HG02852 (cell line): ENCODE data around the gene ICOS.
"Not testable (repeated sequence)": the region's sequence is repeated elsewhere in the genome, so short reads cannot be mapped to it uniquely, and the experiment has no call there.

Source experiments
- ATAC-seq: cut with Tn5 transposase; IDR thresholded peaks from one replicate; pipeline ENCODE4 v1.9.1; 2021; ENCODE audit warnings: mild to moderate bottlenecking, moderate library complexity; ENCODE audit not compliant: unreplicated experiment

Gene ICOS

DNA sequence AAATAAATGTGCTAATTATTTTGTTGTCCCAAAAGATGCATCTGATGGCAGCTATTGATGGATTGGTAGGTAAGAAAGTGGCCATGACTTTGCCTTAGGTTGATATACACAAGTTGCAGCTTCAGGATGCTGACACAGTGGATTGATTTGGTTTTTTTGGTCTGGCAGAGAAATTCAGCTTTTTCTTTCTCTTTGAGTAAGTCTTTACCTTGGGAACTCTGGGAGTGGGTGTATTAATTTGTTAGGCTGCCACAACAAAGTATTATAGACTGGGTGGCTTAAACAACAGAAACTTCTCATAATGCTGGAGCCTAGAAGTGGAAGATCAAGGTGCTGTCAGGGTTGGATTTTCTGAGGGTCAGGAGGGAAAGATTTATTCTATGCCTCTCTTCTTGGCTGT lies 19.8 kb upstream of the ICOS start:
- ATAC-seq = no peak

DNA sequence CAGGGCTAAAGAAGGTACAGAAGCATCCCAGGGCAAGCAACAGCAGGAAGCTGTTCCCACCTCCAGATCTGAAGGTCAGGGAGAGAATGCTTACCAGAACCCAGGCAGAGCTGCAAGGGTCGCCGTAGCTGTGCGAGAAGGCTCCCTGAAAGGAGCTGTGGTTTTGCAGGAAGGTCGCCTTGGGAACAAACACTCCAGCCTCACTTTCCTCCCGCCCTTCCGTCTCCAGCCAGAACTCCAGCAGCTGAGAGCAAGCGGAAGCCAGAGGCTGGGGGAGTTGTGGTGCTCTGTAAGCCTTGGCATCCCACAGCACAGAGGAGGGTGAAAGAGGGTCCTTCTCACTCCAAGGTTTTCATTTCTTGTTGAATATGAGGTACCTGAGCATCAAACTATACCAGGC lies 18.3 kb upstream of the ICOS start:
- ATAC-seq = no peak

DNA sequence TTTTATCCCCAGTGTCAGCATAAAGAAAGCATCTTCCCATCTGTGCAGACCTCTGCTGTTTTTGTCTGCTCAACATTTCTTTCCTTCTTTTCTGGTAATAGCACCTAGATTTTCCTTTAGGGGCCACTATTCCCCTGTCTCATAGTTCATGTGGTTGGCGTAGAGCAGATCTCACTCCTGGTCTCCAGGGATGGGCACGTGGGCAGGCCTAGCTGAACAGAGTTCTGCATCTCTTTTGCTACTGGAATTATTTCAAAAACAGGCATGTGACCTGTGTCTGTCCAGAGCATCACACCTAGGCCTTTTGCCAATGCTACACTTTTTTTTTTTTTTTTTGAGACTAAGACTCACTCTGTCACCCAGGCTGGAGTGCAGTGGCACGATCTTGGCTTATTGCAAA lies 17.7 kb upstream of the ICOS start:
- ATAC-seq = no peak

DNA sequence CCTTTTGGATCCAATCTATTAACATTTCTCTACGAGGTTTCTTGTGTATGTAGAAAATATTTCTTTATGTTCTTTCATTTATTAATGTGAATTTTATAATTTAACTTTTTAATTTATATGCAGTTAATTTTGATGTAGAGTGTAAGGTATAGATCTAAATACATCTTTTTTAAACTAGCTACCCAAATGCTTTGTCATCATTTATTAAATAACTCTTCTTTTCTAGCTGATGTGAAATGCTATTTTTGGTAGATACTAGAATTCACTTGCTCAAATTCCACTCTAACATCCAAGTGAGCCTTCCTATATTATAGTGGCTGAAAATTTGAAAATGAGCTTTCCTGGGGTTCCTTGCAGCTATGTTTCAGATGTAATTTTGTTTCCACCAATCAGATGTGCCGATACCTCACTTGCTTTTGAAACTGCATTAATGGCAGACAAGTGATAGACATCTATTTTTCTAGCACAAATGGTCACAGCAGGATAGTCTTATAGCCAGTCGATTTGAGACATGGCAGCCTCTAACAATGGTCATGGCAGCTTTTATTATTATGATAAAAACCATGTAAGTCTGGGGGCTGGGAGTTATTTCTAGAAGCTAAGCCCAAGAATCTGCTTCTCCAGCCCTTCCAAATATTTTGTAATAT lies 10.9 kb upstream of the ICOS start:
- no peak for ATAC-seq

DNA sequence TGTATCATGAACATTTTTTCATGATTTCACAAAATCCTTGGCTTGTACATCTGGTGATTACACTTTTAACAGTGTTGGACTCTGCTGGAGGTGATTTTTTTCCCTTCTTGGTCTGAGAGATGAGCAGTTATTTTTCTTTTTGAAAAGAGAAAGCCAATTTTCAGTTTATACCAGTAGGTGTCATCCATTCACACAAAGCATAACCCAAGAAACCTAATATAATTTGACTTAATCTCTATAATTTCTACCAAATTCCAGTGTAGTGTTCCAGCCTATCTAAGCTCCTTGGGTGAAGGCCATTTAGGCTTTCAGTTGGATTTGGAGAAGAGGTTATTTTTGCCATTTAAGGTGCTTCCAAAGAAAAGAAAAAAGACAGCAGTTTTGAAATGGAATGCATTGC lies 7.7 kb upstream of the ICOS start:
- no peak for ATAC-seq

DNA sequence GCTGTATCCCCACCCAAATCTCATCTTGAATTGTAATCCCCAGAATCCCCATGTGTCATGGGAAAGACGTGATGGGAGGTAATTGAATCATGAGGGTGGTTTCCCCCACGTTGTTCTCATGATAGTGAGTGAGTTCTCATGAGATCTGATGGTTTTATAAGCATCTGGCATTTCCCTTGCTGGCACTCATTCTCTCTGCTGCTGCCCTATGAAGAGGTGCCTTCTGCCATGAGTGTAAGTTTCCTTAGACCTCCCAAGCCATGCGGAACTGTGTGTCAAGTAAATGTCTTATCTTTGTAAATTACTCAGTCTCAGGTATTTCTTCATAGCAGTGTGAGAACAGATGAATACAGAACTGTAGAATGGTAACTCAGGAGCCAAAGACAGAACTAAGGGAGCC lies 5.3 kb upstream of the ICOS start:
- ATAC-seq = not testable (repeated sequence)

DNA sequence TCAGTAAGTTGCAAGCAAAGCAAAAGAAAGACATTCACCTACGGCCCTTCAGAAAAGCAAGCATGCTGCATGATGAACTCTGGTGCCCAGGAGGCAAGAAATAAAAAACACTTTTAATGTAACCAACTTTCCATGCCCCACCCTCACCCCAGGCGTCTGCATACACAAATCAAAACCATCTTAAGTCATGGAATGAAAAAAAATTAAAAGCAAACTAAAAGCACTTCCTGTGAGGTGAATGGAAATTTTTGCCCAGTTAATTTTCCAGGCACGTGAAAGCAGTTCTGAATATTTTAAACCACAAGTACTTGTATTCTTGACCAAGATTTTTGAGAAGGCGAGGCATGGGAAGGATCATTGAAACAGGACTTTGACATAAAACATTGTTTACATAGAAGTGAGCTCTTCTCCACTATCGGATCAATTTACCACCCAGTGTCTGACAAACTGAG lies 2.5 kb upstream of the ICOS start:
- no peak for ATAC-seq

DNA sequence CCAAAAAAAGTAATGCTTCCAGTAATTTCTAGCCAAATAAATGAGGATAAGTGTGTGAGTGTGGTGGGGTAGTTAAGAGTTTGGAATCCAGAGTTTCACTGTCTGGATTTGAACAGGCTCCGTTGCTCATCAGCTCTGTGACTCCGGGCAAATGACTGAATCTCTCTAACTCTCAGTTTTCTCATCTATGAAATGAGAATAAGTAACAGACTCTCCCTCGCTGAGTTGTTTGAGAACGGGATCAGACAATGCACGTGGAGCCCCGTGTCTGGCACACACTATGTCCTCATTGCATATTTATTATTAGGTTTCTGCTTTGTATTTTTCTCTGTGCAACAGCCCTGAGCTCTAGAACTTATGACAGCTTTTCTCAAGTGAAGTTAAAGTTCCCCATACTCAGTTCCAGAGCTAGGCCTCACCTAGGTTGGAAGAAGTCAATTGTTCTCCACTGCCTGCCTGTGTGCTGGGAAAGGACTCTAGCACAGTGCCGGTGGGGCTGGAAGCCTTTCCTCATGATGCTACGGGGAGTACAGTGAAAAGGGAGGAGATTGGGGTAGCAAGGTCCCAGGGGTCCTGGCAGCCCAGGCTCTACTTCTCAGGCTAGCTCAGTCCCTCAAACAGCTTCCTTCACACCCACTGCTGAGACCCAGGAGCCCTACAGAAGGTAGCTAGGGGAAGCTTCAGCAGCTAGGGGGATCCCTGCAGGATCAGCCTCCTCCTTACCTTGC lies 1.7 kb upstream of the ICOS start:
- no peak for ATAC-seq

DNA sequence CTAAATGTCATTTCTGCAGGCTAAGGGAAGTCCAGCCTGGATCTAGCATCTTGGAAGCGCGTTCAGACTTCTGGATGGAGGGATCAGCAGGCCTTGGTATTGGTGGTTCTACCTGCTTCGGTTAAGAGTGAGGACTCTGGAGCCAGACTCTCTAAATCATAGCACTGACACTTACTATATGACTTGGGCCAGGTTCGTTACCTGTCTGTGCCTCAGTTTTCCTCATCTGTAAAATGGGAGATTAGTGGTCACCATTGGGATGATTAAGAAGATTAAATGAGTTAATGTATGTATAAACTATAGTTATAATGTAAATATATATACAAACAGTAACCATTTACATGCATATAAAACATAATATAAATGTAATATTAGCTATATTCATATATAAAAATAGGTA lies 995 bp upstream of the ICOS start:
- no peak for ATAC-seq

DNA sequence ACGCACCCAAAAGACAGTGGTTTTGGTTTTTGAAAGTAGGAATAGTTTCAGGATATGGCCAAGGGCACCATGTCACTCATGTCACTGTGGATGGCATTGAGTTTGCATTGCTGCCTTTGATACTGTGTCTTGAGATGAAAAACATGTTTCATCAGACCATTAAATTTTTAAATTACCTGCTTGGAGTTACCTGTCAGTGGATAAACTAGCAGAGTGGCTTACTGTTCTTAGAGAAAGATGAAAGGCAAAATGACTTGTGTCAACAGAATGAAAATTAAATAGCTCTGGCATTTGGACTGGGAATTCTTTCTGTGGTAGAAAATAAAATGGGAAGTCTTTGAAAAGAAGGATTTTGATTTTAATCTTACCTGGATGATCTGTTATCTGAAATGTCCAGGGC lies 386 bp downstream of the ICOS start:
- ATAC-seq = no peak

DNA sequence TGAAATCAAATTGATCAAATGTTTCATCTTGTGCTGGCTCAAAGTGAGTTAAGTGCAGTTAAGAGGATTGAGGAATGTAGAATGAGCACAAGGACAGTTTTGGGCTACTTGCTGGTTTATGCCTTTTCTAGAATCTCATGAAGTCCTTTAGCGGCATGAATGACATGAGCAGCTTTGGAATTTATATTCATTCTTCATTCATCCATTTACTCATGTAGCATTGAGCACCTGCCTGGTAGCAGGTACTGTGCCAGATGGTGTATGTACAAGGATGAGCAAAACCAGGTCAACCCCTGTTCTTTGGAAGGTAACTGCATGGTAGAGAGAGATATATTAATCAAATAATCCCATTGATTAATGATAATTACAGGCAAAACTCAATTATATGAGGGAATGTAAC lies 1.2 kb downstream of the ICOS start:
- ATAC-seq = no peak

DNA sequence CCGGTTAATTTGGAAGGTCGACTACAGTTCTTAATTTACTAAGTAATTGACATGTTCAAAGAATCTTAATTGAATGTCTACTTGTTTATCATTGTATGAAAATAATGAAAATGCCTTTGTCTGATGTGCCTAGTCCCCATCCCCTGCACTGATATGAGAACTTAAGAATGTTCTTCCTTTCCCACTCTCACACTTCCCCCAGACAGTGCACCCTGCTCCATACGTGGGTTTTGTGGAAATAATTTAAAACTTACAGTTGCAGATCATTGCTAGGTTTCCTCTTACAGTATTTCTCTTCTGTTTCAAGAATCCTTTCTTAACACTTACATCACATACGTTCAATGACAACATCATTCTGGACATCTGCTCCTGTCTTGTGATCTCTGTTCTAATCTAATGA lies 3.5 kb downstream of the ICOS start:
- ATAC-seq = no peak

DNA sequence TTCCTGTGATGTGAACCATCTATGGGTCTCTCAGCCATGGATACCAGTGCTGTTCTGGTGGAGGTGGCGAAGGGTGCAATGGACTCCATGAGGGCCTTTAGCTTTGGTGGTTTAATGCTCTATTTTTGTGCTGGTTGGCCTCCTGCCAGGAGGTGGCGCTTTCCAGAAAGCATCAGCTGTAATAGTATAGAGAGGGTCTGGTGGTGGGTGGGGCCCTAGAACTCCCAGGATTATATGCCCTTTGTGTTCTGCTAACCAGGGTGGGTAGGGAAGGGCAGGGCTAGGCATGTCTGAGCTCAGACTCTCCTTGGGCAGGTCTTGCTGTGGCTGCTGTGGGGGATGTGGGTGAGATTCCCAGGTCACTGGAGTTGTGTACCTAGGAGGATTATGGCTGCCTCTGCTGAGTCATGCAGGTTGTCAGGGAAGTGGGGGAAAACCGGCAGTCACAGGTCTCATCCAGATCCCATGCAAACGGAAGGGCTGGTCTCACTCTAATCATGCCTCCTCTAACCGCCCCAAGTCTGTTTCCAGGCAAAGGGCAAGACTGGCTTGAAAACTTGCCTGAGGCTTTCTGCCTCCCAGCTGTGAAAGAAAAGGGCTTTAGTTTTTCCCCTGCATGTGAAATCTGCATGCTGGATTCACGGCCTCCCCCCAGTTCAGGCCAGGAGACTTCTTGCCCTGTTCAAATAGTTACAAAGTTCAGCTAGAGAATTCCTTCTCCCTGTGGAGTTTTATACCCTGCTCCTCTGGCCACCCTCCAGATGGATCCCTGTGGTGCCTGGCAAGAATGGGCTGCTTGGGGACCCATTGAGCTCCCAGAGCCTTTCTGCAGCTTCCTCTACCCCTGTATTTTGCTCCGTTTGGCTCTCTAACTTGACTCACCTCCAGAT lies 7.2 kb downstream of the ICOS start:
- ATAC-seq = not testable (repeated sequence)

DNA sequence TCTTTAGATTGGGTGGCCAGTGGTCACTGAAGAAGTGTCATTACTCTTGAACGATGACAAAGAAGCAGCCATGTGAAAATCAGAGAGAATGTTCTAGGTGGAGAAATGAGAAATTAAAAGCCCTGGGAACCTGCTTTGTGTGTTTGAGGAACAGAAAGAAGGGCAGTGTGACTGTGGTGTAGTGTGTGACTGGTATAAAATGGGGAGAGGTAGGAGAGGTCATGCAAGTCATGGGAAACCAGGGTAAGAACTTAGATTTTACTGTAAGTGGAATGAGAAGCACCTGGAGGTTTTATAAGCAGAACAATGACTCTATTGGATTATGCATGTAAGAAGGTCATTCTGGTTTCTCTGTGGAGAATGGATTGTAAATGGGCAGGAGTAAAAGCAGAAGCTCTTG lies 12.2 kb downstream of the ICOS start:
- ATAC-seq = no peak

DNA sequence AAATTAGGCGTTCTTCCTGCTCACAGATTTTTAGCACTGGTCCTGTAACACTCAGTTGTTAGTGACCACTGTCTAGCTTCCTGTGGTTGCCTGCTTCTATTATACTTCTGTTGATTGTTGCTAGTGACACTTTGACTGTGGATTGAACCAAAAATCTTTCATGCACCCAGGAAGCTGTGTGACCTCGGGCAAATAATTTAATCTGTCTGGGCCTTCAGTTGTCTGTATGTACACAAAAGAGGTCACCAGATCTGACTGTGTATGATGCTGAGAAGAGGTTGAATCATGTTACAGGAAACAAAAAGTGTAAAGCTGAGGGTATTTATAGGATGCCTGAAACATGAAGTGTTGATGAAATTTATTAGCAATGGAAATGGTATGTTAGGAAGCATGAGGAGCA lies 12.7 kb downstream of the ICOS start:
- ATAC-seq = no peak

DNA sequence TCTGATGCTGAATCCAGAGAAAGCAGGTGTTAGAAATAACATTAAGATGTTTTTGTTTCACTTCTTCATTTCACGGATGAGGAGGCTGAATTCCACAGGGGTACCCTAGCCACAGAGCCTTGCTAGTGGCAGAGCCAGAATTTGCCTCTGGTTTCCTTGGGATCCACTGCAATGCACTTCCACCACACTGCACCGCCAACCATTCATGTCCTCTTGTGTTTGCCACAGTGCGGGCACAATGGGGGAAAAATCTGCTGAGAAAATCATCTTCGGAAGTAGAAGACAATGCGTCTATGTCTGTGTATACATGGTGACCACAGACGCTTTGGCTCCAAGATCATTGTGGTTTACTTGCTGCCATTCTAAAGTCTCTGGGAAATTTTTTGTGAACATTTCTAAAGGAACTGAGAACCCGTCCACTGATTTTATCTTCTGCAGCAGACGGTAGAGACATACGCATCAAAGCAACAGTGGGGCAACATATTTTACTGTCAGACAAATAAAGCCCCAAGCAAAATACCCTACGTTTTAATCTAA lies 14.9 kb downstream of the ICOS start:
- peak; percentile 70 for ATAC-seq

DNA sequence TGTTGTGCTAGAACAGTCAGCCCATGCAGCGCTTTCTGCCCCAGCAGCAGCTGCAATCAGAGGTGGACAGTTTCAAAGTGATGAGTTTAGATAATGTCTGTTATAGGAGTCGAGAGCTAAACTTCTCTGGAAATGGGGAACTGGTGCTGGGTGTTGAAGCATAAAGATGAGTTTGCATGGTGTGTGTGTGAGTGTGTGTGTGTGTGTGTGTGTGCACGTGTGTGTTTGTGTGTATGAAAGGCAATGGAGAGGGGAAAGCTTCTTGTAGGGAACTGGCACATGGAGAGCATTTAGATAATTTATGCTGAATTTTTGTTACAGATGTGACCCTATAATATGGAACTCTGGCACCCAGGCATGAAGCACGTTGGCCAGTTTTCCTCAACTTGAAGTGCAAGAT lies 22.7 kb downstream of the ICOS start:
- no peak for ATAC-seq

DNA sequence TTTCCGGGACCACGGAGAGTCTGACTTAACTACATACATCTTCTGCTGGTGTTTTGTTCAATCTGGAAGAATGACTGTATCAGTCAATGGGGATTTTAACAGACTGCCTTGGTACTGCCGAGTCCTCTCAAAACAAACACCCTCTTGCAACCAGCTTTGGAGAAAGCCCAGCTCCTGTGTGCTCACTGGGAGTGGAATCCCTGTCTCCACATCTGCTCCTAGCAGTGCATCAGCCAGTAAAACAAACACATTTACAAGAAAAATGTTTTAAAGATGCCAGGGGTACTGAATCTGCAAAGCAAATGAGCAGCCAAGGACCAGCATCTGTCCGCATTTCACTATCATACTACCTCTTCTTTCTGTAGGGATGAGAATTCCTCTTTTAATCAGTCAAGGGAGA lies 23.1 kb downstream of the ICOS start:
- no peak for ATAC-seq

DNA sequence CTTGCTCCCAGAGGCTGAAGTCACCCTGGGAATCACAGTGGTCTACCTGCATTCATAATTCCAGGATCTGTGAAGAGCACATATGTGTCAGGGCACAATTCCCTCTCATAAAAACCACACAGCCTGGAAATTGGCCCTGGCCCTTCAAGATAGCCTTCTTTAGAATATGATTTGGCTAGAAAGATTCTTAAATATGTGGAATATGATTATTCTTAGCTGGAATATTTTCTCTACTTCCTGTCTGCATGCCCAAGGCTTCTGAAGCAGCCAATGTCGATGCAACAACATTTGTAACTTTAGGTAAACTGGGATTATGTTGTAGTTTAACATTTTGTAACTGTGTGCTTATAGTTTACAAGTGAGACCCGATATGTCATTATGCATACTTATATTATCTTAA lies 24.2 kb downstream of the ICOS start:
- no peak for ATAC-seq

DNA sequence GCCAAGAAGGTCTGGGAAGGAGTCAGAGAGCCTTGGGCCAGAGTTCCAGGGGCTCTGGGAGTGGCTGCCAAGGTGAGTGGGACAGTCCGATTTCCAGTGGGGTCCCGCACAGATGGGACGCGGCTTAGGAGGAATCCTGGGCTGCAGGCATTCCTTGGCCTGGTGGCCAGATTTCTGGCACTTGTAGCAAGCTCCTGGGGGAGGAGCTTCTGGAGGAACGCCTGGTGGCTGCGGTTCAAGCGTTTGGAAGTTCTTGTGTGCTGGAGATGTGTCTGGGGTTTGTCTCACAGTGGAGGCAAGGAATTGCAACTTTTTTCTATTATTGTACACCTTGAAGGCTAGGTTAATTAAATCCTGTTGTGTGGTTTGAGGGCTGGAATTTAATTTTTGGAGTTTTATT lies 28.6 kb downstream of the ICOS start:
- not testable (repeated sequence) for ATAC-seq

DNA sequence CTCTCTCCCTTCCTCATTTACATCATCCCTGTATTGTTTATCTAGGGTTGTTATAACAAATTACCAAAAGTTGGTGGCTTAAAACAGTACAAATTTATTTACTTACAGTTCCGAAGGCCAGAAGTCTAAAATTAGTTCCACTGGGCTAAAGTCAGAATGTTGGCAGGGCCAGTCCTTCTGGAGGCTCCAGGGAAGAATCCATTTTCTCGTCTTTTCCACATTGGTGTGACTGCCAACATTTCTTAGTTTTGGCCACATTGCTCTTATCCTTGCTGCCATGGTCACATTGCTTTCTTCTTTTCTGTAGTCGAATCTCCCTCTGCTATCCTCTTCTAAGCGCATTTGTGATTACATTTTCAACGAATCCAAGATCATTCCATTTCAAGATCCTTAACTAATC lies 34.7 kb downstream of the ICOS start:
- ATAC-seq = no peak

DNA sequence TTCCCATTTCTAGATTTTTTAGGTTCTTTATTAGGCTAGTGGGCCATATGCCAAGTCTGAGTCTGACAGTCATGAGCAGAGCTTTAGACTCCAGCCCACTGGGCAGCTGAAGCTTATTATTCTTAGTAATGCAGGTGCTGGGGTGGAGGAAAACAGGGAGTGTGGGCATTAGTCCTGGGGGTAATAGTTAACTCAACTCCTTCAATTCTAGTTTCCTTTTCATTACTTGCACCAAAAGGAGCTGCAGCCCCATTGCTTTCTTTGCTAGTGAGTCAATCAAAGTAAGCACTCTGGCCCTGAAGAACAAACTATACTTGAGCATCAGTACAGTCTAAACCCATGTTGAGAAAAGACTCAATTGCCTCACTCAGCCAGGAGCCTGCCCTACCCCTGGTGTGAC lies 35.5 kb downstream of the ICOS start:
- no peak for ATAC-seq
